Measurements from ENCODE around the gene PLXNA2.

- TF ChIP-seq EP300 (IDR thresholded peaks at IDR 0.05): no peak
- no peak for TF ChIP-seq CTCF (IDR thresholded peaks at IDR 0.05)
Measured at GRCh38 chr1:208269338-208269666, 25.1 kb upstream of the PLXNA2 start.
